ENCODE measurements around the gene ZBTB46.
"Not testable (repeated sequence)": the region's sequence is repeated elsewhere in the genome, so short reads cannot be mapped to it uniquely, and the experiment has no call there.

Gene ZBTB46

DNA sequence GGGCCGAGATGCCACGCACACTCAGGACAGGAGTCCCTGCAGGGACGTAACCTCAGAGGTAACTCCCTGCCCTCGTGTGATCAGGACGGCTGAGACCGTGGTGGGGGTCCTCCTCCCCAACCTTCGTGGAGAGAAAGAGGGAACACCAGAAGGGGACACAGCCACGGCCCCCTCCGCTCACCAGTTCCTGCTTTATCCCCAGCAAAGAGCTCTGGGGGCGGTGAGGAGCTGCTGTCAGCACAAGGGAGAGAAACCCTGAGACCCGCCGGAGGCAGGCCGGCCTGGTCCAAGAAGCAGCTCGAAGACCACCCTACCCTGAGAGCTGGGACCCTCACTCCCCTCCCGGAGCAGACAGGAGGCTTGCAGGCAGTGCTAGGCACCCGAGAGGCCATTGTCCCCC is 47.1 kb downstream of the ZBTB46 start:
- DNase-seq: no peak

DNA sequence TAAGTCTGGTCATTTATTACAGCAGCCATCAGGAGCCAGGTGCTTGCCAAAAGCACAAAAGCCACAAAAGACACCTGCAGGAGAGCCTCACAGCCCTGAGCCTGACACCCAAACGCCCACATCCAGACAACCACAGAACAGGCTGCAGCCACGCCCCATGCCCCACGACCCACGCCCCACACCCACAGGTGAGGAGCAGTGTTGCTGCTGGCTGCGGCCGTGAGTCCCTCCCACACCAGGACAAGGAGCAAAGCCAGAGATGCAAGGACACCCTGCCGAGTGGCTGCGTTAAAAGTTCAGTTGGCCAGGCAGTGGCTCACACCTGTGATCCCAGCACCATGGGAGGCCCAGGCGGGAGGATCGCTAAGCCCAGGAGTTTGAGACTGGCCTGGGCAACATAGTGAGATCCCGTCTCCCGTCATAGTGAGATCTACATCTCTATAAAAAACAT is 48.5 kb downstream of the ZBTB46 start:
- DNase-seq: no peak

DNA sequence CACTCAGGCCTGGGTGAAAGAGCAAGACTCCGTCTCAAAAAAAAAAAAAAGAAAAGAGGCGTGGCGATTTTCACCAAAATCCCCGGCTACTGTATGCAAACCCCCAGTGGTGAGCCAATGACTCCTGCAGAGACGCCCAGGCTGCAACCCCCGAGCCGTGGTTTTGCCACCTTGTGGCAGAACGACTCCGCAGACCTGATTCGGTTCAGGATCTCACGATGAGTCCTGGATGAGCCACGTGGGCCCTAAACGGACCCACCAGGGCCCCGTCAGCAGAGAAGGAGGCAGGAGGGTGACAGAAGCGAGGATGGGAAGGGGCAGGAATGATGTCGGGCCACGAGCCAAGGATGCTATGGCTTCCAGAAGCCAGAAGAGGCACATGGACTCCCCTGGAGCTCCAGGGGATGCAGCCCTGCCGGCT is 49.0 kb downstream of the ZBTB46 start:
- DNase-seq: no peak

DNA sequence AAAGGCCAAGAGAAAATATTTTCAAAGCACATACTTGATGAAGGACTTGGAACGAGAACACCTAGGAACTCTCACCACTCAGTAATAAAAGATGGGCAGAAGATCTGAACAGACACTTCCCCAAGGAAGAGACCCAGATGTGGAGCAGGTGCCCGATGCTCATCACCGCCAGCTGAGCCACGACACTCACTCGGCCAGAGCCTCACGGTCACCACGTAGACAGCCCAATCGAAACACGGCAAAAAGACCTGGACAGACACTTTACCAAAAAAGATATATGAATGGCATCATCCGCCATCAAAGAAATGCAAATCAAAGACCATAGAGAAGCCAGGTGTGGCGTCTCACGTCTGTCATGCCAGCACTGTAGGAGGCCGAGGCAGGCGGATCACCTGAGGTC is 49.9 kb downstream of the ZBTB46 start:
- no peak for DNase-seq

GRCh38 chr20:63778857-63779256 is 52.2 kb downstream of the ZBTB46 start:
- DNase-seq: no peak

GRCh38 chr20:63778034-63778752 is 52.9 kb downstream of the ZBTB46 start:
- no peak for DNase-seq

- DNase-seq: no peak
These were observed 53.5 kb downstream of the ZBTB46 start for GRCh38 chr20:63777614-63778013.

DNA sequence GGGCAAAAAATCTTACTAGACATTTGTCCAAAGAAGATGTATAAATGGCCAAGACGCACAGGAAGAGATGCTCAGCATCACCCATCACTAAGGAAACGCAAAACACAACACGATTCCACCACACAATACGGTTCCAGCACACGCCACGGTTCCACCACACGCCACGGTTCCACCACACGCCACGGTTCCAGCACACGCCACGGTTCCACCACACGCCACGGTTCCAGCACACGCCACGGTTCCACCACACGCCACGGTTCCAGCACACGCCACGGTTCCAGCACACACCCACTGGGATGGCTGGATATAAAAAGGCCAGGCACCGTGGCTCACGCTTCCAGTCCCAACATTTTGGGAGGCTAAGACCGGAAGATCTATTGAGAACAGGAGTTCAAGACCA is 54.2 kb downstream of the ZBTB46 start:
- DNase-seq: not testable (repeated sequence)

DNA sequence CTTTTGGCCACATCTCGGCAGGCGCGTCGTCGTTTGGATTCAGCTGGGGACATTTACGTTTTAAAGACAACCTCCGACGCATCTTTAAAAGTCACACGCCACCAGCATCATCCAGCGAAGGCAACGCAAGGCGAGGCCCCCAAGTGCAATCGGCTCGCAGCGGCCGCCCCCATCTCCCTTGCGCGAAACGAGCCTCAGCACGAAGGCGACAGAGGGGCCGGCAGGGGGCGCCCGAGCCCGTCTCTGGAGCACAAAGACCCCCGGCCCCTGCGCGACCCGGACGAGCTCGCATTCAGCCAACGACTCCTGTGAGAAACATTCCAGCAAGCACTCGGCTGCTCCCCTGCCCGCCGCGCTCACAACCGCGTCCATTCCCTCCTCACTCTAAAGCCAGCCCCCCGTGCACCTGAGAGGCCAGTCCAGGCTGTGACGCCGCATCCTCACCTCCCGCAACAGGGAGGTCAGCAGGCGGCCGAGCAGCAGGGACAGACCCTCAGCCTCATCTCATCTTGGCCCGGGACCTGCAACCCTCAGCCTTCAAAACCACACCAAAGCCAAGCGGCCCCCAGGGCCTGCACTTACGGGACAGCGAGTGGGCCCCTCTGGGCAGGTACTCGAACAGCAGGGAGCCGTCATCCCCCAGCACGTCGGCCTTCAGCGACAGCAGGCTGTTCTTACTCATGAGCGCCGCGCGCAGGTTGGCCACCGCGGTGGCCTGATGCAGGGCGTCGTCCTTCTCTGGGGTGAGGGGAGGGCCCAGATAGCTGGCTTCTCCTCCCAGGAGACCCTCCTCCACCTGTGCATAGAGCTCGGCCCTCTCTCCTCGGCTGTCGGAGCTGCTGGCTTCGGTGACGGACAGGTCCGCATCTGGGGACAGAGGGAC is 55.7 kb downstream of the ZBTB46 start:
- peak in 1 of 2 experiments; percentile 5 for DNase-seq

GRCh38 chr20:63774306-63774705 is 56.8 kb downstream of the ZBTB46 start:
- DNase-seq: no peak

GRCh38 chr20:63773571-63774241 is 57.4 kb downstream of the ZBTB46 start:
- no peak for DNase-seq

GRCh38 chr20:63772781-63773518 is 58.1 kb downstream of the ZBTB46 start:
- no peak for DNase-seq

GRCh38 chr20:63771046-63771707 is 59.9 kb downstream of the ZBTB46 start:
- DNase-seq: no peak

- DNase-seq: no peak
These were observed 61.1 kb downstream of the ZBTB46 start for GRCh38 chr20:63769891-63770474.

DNA sequence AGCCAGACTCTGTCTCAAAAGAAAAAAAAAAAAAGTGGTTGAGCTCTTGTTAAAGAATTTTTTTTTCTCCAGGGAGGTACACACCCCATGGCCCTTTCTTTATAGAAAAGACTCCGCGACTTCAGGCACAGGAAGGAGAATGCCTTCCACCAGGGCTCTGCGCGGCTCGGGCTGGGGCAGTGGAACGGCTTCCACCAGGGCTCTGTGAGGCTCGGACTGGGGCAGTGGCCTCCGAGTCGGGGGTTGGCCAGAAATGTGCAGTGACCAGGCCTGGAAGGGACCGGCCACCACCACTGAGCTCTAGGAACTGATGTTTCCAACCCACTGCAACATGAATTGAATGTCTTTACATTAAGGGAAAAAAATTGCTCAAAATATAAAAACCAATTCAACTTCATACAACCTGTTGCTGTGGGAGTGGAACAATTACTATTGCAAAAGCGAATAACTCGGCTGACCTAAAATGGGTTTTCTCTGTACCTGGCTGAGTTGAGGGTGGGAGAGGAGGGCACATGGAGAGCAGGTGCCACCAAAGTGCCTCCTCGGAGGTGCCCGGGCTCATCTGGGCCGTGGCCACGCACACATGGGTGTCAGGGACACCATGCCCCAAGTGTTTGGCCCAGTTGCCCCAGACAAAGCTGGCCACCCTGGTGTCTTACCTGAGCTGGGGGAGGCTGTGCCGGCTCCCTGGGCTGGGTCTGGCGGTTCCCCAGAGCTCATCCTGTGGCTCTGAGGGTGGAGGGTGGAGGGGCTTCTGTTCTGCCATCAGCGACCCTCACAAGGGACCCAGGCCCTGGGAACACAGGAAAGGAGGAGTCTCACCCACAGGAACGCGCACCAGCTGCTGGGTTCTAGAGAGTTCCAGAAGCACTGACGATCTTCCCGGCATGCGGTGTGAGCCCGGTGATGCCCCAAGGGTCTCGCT is 62.2 kb downstream of the ZBTB46 start:
- no peak for DNase-seq

DNA sequence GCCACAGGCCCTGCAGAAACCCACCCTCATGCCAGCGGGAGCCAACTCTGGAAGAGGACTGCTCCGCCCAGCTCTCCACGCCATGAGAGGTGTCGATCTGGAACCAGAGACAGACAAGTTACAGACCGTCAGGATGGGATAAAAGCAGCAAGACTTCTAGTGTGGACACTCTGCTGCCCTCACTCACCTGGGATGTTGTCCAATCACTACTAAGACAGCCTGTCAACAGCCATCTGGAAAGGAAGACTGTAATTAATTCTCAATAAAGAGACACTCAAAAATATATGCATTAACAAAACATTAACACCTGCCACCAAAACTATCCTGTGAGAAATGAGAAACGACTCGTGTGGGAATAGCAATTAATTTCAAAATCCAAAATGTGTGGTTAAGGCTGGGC is 63.2 kb downstream of the ZBTB46 start:
- DNase-seq: no peak

- no peak for DNase-seq
These were observed 63.6 kb downstream of the ZBTB46 start for GRCh38 chr20:63767456-63767855.

- DNase-seq: no peak
These were observed 64.2 kb downstream of the ZBTB46 start for GRCh38 chr20:63766695-63767426.

- DNase-seq: no peak
These were observed 65.2 kb downstream of the ZBTB46 start for GRCh38 chr20:63765902-63766301.
